Thyroid gland (tissue), 4 donors: Measurements from ENCODE around the gene WDR7. TPM values are rescaled to one million over a fixed set of nuclear protein-coding genes. Genes with fewer than 3 reads are reported as not detected.

Source experiments
- DNase-seq, 2 donors: peaks; one replicate each; pipeline ENCODE4 v3.0.0-alpha.2; 2019
- H3K27ac ChIP-seq, 3 donors: fragments of 200-600 bp; sonication (generic); 1 replicate in 2 of 3; 2 replicates in 1 of 3; pipeline ENCODE4 v1.5.1; 2016 to 2019; ENCODE audit warnings: mild to moderate bottlenecking in 1 of 3, moderate library complexity in 1 of 3
- H3K27me3 ChIP-seq: fragments of 200-600 bp; sonication (generic); one replicate; pipeline ENCODE4 v1.5.1; 2019
- H3K36me3 ChIP-seq, 2 donors: fragments of 200-600 bp; sonication (generic); one replicate each; pipeline ENCODE4 v1.5.1; 2016 to 2019
- H3K4me1 ChIP-seq, 2 donors: fragments of 200-600 bp; sonication (generic); one replicate each; pipeline ENCODE4 v1.5.1; 2017 to 2019
- H3K4me3 ChIP-seq, 3 donors: fragments of 200-600 bp; sonication (generic); replicated peaks in 1 of 3; 1 replicate in 2 of 3; 2 replicates in 1 of 3; pipeline ENCODE4 v1.5.1; 2016; ENCODE audit warnings: mild to moderate bottlenecking in 1 of 3
- H3K9me3 ChIP-seq: fragments of 200-600 bp; sonication (generic); one replicate; pipeline ENCODE4 v1.5.1; 2017
- CTCF ChIP-seq, 6 experiments: fragments of 200-600 bp in 3 of 6; fragments of 450-650 bp in 3 of 6; sonication (generic) in 3 of 6; IDR thresholded peaks; one replicate each; pipeline ENCODE4 v1.5.1; 2016 to 2019; ENCODE audit warnings: antibody characterized with exemption in 6 of 6, mild to moderate bottlenecking in 2 of 6, inconsistent platforms in 1 of 6, moderate library complexity in 1 of 6
- POLR2A ChIP-seq, 2 donors: fragments of 450-650 bp; IDR thresholded peaks; one replicate each; pipeline ENCODE4 v1.6.1; 2017; ENCODE audit warnings: antibody characterized with exemption in 2 of 2, mild to moderate bottlenecking in 2 of 2, moderate library complexity in 1 of 2
- WGBS, 2 donors: methylation state at CpG; one replicate each; pipeline ENCODE4 v1.1.5; 2017; 5-methylcytosine and 5-hydroxymethylcytosine counted together
- intact Hi-C: fragments of 100-400 bp; cut with DNase I; formaldehyde crosslinking; loops from one replicate; pipeline ENCODE4 v1.15.1; 2023
- total RNA-seq, 4 donors: library from RNA; depleted of rRNA; stranded (reverse); fragments of >200 nt; gene quantifications; one replicate each; pipeline ENCODE4 v1.2.3, GENCODE V29; 2016

WDR7 gene
- total RNA-seq, 4 donors from 2014 or later, result 42.0 to 88.8 (median 49.6) TPM

GRCh38 chr18:56815926-56816325 lies 164.8 kb downstream of the WDR7 start:
- intact Hi-C loops, result no loop called here
- Histone ChIP-seq H3K9me3 (no peaks in the 10 kb centered on the region), H3K36me3 (no peaks in the 10 kb centered on the region), H3K27me3 (no peaks in the 10 kb centered on the region), H3K4me3 (no peak overlapping the region), H3K27ac (no peak overlapping the region), H3K4me1 (no peaks in the 10 kb centered on the region)
- DNase-seq, result no peak
- 91 to 92% methylated on average over 7 of the region's 7 CpGs for WGBS, 2 donors
- TF ChIP-seq CTCF (IDR thresholded peaks at IDR 0.05) (no peak), POLR2A (IDR thresholded peaks at IDR 0.05) (no peak)

GRCh38 chr18:56823986-56824565 lies 172.9 kb downstream of the WDR7 start:
- DNase-seq, result no peak
- Histone ChIP-seq H3K9me3 (no peaks in the 10 kb centered on the region), H3K36me3 (no peaks in the 10 kb centered on the region), H3K27me3 (no peaks in the 10 kb centered on the region), H3K4me1 (no peaks in the 10 kb centered on the region), H3K4me3 (no peak overlapping the region), H3K27ac (no peak overlapping the region)
- 98 to 100% methylated on average over 1 of the region's 1 CpG for WGBS, 2 donors
- TF ChIP-seq POLR2A (IDR thresholded peaks at IDR 0.05) (no peak), CTCF (IDR thresholded peaks at IDR 0.05) (no peak)
- intact Hi-C loops, result no loop called here

- DNase-seq, result no peak
- no peak overlapping the region for H3K27ac ChIP-seq
- 93 to 98% methylated on average over 1 of the region's 1 CpG for WGBS, 2 donors
- no peaks in the 10 kb centered on the region for H3K9me3 ChIP-seq
- no peaks in the 10 kb centered on the region for H3K36me3 ChIP-seq
- intact Hi-C loops, result no loop called here
- no peaks in the 10 kb centered on the region for H3K27me3 ChIP-seq
- no peaks in the 10 kb centered on the region for H3K4me1 ChIP-seq
- no peak overlapping the region for H3K4me3 ChIP-seq
- no peak for TF ChIP-seq CTCF (IDR thresholded peaks at IDR 0.05)
Observed at GRCh38 chr18:56825321-56825720, 174.2 kb downstream of the WDR7 start.

GRCh38 chr18:56825878-56826277 lies 174.7 kb downstream of the WDR7 start:
- H3K36me3 ChIP-seq, result no peaks in the 10 kb centered on the region
- 85 to 93% methylated on average over 2 of the region's 2 CpGs for WGBS, 2 donors
- no peak for TF ChIP-seq CTCF (IDR thresholded peaks at IDR 0.05)
- no peak for TF ChIP-seq POLR2A (IDR thresholded peaks at IDR 0.05)
- H3K27ac ChIP-seq, result no peak overlapping the region
- H3K27me3 ChIP-seq, result no peaks in the 10 kb centered on the region
- no peak for DNase-seq
- H3K9me3 ChIP-seq, result no peaks in the 10 kb centered on the region
- H3K4me1 ChIP-seq, result no peaks in the 10 kb centered on the region
- intact Hi-C loops, result no loop called here
- H3K4me3 ChIP-seq, result no peak overlapping the region

GRCh38 chr18:56831988-56832387 lies 180.8 kb downstream of the WDR7 start:
- TF ChIP-seq CTCF (IDR thresholded peaks at IDR 0.05) (no peak), POLR2A (IDR thresholded peaks at IDR 0.05) (no peak)
- intact Hi-C loops, result no loop called here
- WGBS, 2 donors, result 90 to 97% methylated on average over 8 to 9 of the region's 9 CpGs
- Histone ChIP-seq H3K36me3 (no peaks in the 10 kb centered on the region), H3K4me1 (no peaks in the 10 kb centered on the region), H3K27ac (no peak overlapping the region), H3K4me3 (no peak overlapping the region), H3K9me3 (no peaks in the 10 kb centered on the region), H3K27me3 (no peaks in the 10 kb centered on the region)
- DNase-seq, result no peak
